CD14-positive monocyte (primary cell): ENCODE data around the gene PTGES2. TPM values are rescaled to one million over a fixed set of nuclear protein-coding genes. Genes with fewer than 3 reads are reported as not detected.
A peak's percentile ranks its signal among the peaks of the same experiment; 100 is the strongest.

Source experiments
- DNase-seq, 3 donors: peaks; one replicate each; pipeline ENCODE4 v3.0.0-alpha.2; 2011 to 2022
- H2AFZ ChIP-seq: 2 replicates; pipeline ENCODE4 v1.6.0; 2012; ENCODE audit warnings: mild to moderate bottlenecking, low read depth, low read length, inconsistent platforms; ENCODE audit not compliant: insufficient read depth, poor library complexity, severe bottlenecking
- H3K27ac ChIP-seq, 2 donors: 1 replicate in 1 of 2; 2 replicates in 1 of 2; pipeline ENCODE4 v1.5.1; 2012 to 2013; ENCODE audit warnings: low read length in 2 of 2, control low read depth in 1 of 2, inconsistent platforms in 1 of 2, low read depth in 1 of 2, mild to moderate bottlenecking in 1 of 2
- H3K27me3 ChIP-seq, 2 donors: one replicate each; pipeline versions ENCODE4 v1.6.0 to v1.6.1; 2011 to 2013; ENCODE audit warnings: low read length in 2 of 2; ENCODE audit not compliant: control insufficient read depth in 2 of 2, insufficient read depth in 2 of 2
- H3K36me3 ChIP-seq, 2 donors: replicated peaks in 1 of 2; 1 replicate in 1 of 2; 2 replicates in 1 of 2; pipeline versions ENCODE4 v1.5.1 to v1.6.1; 2012 to 2013; ENCODE audit warnings: low read length in 2 of 2, control low read depth in 1 of 2, inconsistent platforms in 1 of 2, mild to moderate bottlenecking in 1 of 2; ENCODE audit not compliant: insufficient read depth in 2 of 2, control insufficient read depth in 1 of 2
- H3K4me1 ChIP-seq, 2 donors: 1 replicate in 1 of 2; 2 replicates in 1 of 2; pipeline versions ENCODE4 v1.5.1 to v1.6.1; 2012 to 2013; ENCODE audit warnings: low read length in 2 of 2, control low read depth in 1 of 2, inconsistent platforms in 1 of 2, mild to moderate bottlenecking in 1 of 2, moderate library complexity in 1 of 2; ENCODE audit not compliant: insufficient read depth in 2 of 2, control insufficient read depth in 1 of 2
- H3K4me2 ChIP-seq: replicated peaks from 2 replicates; pipeline ENCODE3; 2012; ENCODE audit warnings: low read length, moderate library complexity, mild to moderate bottlenecking; ENCODE audit not compliant: poor library complexity, severe bottlenecking; ENCODE audit errors: extremely low read depth
- H3K4me3 ChIP-seq, 3 experiments: fragments of 200-600 bp in 1 of 3; sonication (generic) in 1 of 3; replicated peaks in 1 of 3; 1 replicate in 2 of 3; 2 replicates in 1 of 3; pipeline ENCODE4 v1.5.1; 2011 to 2013; ENCODE audit warnings: low read length in 3 of 3, mild to moderate bottlenecking in 3 of 3, control low read depth in 2 of 3, low read depth in 2 of 3, inconsistent platforms in 1 of 3, moderate library complexity in 1 of 3
- H3K79me2 ChIP-seq: 2 replicates; pipeline ENCODE4 v1.6.0; 2012; ENCODE audit warnings: mild to moderate bottlenecking, control low read depth, inconsistent platforms, low read length, moderate library complexity; ENCODE audit not compliant: insufficient read depth
- H3K9ac ChIP-seq: 2 replicates; pipeline ENCODE4 v1.6.0; 2017; ENCODE audit warnings: low read length, mild to moderate bottlenecking; ENCODE audit not compliant: insufficient read depth, poor library complexity, severe bottlenecking
- H3K9me3 ChIP-seq, 2 donors: replicated peaks in 1 of 2; 1 replicate in 1 of 2; 2 replicates in 1 of 2; pipeline versions ENCODE4 v1.5.1 to v1.6.1; 2012 to 2013; ENCODE audit warnings: low read length in 2 of 2, control low read depth in 1 of 2; ENCODE audit not compliant: control insufficient read depth in 1 of 2, insufficient read depth in 1 of 2
- H4K20me1 ChIP-seq: 2 replicates; pipeline ENCODE4 v1.6.0; 2012; ENCODE audit warnings: mild to moderate bottlenecking, low read length, control low read depth, moderate library complexity; ENCODE audit not compliant: insufficient read depth
- H3K27ac Mint-ChIP-seq, 7 donors: one replicate each; pipeline ENCODE4 v1.8.0; 2020; ENCODE audit warnings: mild to moderate bottlenecking in 7 of 7, mixed read lengths in 7 of 7, moderate library complexity in 6 of 7, inconsistent platforms in 2 of 7
- H3K27me3 Mint-ChIP-seq, 3 donors: one replicate each; pipeline ENCODE4 v1.8.0; 2021 to 2022; ENCODE audit warnings: low read depth in 3 of 3, mild to moderate bottlenecking in 3 of 3, mixed read lengths in 3 of 3, moderate library complexity in 3 of 3, inconsistent platforms in 1 of 3
- H3K36me3 Mint-ChIP-seq, 2 donors: one replicate each; pipeline ENCODE4 v1.8.0; 2020; ENCODE audit warnings: mixed read lengths in 2 of 2, inconsistent platforms in 1 of 2, mild to moderate bottlenecking in 1 of 2
- H3K4me1 Mint-ChIP-seq: one replicate; pipeline ENCODE4 v1.8.0; 2020; ENCODE audit warnings: mild to moderate bottlenecking, mixed read lengths
- H3K4me3 Mint-ChIP-seq, 2 donors: one replicate each; pipeline ENCODE4 v1.8.0; 2020; ENCODE audit warnings: mild to moderate bottlenecking in 2 of 2, mixed read lengths in 2 of 2, moderate library complexity in 1 of 2
- H3K9me3 Mint-ChIP-seq, 7 donors: one replicate each; pipeline ENCODE4 v1.8.0; 2020 to 2022; ENCODE audit warnings: mixed read lengths in 7 of 7, mild to moderate bottlenecking in 6 of 7, moderate library complexity in 6 of 7, inconsistent platforms in 2 of 7
- WGBS: methylation state at CpG from one replicate; pipeline ENCODE4 v1.1.5; 2013; ENCODE audit warnings: missing lambda C conversion rate; ENCODE audit not compliant: insufficient coverage; 5-methylcytosine and 5-hydroxymethylcytosine counted together
- intact Hi-C, 2 donors: fragments of 100-400 bp; cut with micrococcal nuclease; formaldehyde crosslinking; loops; one replicate each; pipeline versions ENCODE4 v1.15.0 to v1.15.1; 2023
- polyA plus RNA-seq, 3 donors: library from polyadenylated mRNA; depleted of rRNA in 1 of 3; unstranded in 2 of 3; stranded (reverse) in 1 of 3; fragments of 300-500 nt in 2 of 3; fragments of >200 nt in 1 of 3; fragmentation: Illumina TruSeq in 2 of 3; gene quantifications; 1 replicate in 2 of 3; 2 replicates in 1 of 3; pipeline ENCODE4 v1.2.3, GENCODE V29; 2012 to 2021
- TF ChIP-seq, protein P1 (sequence below): fragments of 200-600 bp; IDR thresholded peaks from one replicate; pipeline ENCODE4 v1.8.0; 2022; ENCODE audit warnings: antibody characterized with exemption, mild to moderate bottlenecking

The PTGES2 gene
- polyA plus RNA-seq, 3 donors: 42.0 to 71.5 (median 49.4) TPM

DNA sequence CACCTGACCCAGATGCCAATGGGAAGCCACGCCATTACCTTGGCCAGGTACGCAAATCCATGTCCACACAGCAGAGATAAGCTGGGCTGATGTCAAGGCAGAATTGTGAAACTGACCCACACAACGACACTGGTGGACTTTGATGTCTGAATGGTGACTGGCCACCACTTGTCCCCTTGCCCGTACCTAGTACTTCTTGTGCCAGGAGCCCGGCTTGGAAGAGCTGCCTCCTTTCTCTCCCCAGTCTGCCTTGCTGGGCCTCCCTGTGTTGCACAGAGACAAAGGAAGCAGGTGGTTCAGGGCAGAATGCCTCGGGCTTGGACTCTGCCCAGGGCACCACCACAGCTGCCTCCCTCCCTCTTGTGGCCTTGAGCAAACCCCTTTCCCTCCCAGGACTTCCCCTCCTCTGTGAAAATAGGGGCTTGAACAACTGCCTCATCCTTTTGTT is 23.3 kb downstream of the PTGES2 start:
- peak overlapping the region in 1 of 2 donors; percentile 26 for H3K27ac ChIP-seq
- intact Hi-C loops: no loop called here

DNA sequence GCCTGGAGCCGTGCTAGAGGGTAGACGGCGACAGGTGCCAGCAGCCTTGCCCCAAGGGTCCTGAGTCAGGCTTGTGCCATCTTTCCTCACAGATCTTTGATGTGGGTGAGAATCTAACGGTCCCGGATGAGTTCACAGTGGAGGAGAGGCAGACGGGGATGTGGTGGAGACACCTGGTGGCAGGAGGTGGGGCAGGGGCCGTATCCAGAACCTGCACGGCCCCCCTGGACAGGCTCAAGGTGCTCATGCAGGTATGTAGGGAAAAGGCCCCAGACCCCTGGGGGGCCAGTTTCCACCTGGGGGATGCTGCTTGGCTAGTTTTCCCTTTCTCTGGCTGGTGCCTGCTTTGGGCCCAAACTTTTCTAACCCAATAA is 24.0 kb downstream of the PTGES2 start:
- Mint-ChIP-seq H3K9me3 (no peaks in the 10 kb centered on the region), H3K4me1 (peaks cover 16% of the 10 kb centered on the region), H3K27me3 (peaks cover 0 to 2% (median 0%) of the 10 kb centered on the region in 3 donors), H3K27ac (peak overlapping the region in 2 of 7 donors; percentile 3 to 32), H3K4me3 (no peak overlapping the region), H3K36me3 (peaks cover 65 to 87% of the 10 kb centered on the region in 2 donors)
- H3K4me3 ChIP-seq: no peak overlapping the region
- no peaks in the 10 kb centered on the region for H3K27me3 ChIP-seq
- WGBS: 83% methylated on average over 8 of the region's 8 CpGs
- H3K36me3 ChIP-seq: peaks cover 74 to 79% of the 10 kb centered on the region in 2 donors
- TF ChIP-seq, protein P1, sequence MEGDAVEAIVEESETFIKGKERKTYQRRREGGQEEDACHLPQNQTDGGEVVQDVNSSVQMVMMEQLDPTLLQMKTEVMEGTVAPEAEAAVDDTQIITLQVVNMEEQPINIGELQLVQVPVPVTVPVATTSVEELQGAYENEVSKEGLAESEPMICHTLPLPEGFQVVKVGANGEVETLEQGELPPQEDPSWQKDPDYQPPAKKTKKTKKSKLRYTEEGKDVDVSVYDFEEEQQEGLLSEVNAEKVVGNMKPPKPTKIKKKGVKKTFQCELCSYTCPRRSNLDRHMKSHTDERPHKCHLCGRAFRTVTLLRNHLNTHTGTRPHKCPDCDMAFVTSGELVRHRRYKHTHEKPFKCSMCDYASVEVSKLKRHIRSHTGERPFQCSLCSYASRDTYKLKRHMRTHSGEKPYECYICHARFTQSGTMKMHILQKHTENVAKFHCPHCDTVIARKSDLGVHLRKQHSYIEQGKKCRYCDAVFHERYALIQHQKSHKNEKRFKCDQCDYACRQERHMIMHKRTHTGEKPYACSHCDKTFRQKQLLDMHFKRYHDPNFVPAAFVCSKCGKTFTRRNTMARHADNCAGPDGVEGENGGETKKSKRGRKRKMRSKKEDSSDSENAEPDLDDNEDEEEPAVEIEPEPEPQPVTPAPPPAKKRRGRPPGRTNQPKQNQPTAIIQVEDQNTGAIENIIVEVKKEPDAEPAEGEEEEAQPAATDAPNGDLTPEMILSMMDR: no peak
- no peak overlapping the region for H3K4me2 ChIP-seq
- intact Hi-C loops: no loop called here
- peaks cover 87% of the 10 kb centered on the region for H4K20me1 ChIP-seq
- no peak overlapping the region for H3K9ac ChIP-seq
- H3K79me2 ChIP-seq: peaks cover 26% of the 10 kb centered on the region
- no peak for DNase-seq
- no peaks in the 10 kb centered on the region for H3K9me3 ChIP-seq
- no peak overlapping the region for H2AFZ ChIP-seq
- peaks cover 17 to 18% of the 10 kb centered on the region in 2 donors for H3K4me1 ChIP-seq
- no peak overlapping the region for H3K27ac ChIP-seq

More for the DNA sequence above, 23.3 kb downstream of the PTGES2 start:
- H3K4me1 ChIP-seq: peaks cover 11 to 12% of the 10 kb centered on the region in 2 donors
- Mint-ChIP-seq H3K9me3 (no peaks in the 10 kb centered on the region), H3K27ac (peak overlapping the region in 2 of 7 donors; percentile 13 to 30), H3K27me3 (peaks cover 0 to 2% (median 0%) of the 10 kb centered on the region in 3 donors), H3K4me3 (no peak overlapping the region), H3K4me1 (peaks cover 10% of the 10 kb centered on the region), H3K36me3 (peaks cover 71 to 92% of the 10 kb centered on the region in 2 donors)
- H3K4me3 ChIP-seq: no peak overlapping the region
- no peak overlapping the region for H3K9ac ChIP-seq
- TF ChIP-seq, protein P1: no peak
- H3K4me2 ChIP-seq: no peak overlapping the region
- no peak overlapping the region for H2AFZ ChIP-seq
- peak in 1 of 3 donors; percentile 3 for DNase-seq
- no peaks in the 10 kb centered on the region for H3K9me3 ChIP-seq
- H3K36me3 ChIP-seq: peaks cover 79 to 86% of the 10 kb centered on the region in 2 donors
- peaks cover 20% of the 10 kb centered on the region for H3K79me2 ChIP-seq
- no peaks in the 10 kb centered on the region for H3K27me3 ChIP-seq
- peaks cover 84% of the 10 kb centered on the region for H4K20me1 ChIP-seq
- 52% methylated on average over 6 of the region's 6 CpGs for WGBS
